DND-41 (cell line): ENCODE measurements around the gene CACNB4.
"Not testable (repeated sequence)": the region's sequence is repeated elsewhere in the genome, so short reads cannot be mapped to it uniquely, and the experiment has no call there.

Experiments
- CTCF ChIP-seq: IDR thresholded peaks from 2 replicates; pipeline ENCODE4 v1.5.1; 2012; ENCODE audit warnings: borderline replicate concordance, low read length, moderate library complexity, mild to moderate bottlenecking; ENCODE audit not compliant: poor library complexity, severe bottlenecking; ENCODE audit errors: extremely low read depth
- EZH2 ChIP-seq: IDR thresholded peaks from 3 replicates; pipeline ENCODE4 v1.6.1; 2012; ENCODE audit warnings: borderline replicate concordance, low read depth, mild to moderate bottlenecking, moderate library complexity, low read length, inconsistent platforms; ENCODE audit not compliant: severe bottlenecking

- not testable (repeated sequence) for TF ChIP-seq CTCF, EZH2
Measured at GRCh38 chr2:152107140-152107539, 8.3 kb upstream of the CACNB4 start.
